Stimulated activated CD4-positive, alpha-beta T cell treated with anti-CD3 and anti-CD28 coated beads, Interleukin-2, amount 100 ng/mL, for 48 hours (primary cell): Measurements from ENCODE around the gene FIS1.
"Not testable (repeated sequence)": the region's sequence is repeated elsewhere in the genome, so short reads cannot be mapped to it uniquely, and the experiment has no call there.

Source experiments
- DNase-seq, 2 donors: peaks; one replicate each; pipeline ENCODE4 v3.0.0-alpha.2; 2020

Gene FIS1

GRCh38 chr7:101244375-101245146 lies at the start of gene FIS1:
Gene FIS1 (minus strand): TSS chr7:101245081. CDS start chr7:101245004, 77 bp downstream.
- DNase-seq: peak; percentile 86 to 91

- DNase-seq: no peak
Measured at GRCh38 chr7:101294039-101294831, 49.4 kb upstream of the FIS1 start.

- not testable (repeated sequence) for DNase-seq
Measured at GRCh38 chr7:101293069-101294021, 48.5 kb upstream of the FIS1 start.

- DNase-seq: not testable (repeated sequence)
Measured at GRCh38 chr7:101292566-101292965, 47.7 kb upstream of the FIS1 start.

- DNase-seq: peak; percentile 62 to 65
Measured at GRCh38 chr7:101290186-101291037, 45.5 kb upstream of the FIS1 start.

GRCh38 chr7:101289687-101290086 lies 44.8 kb upstream of the FIS1 start:
- not testable (repeated sequence) for DNase-seq

GRCh38 chr7:101288439-101288838 lies 43.6 kb upstream of the FIS1 start:
- no peak for DNase-seq

- no peak for DNase-seq
Measured at GRCh38 chr7:101287032-101287431, 42.2 kb upstream of the FIS1 start.

- not testable (repeated sequence) for DNase-seq
Measured at GRCh38 chr7:101285880-101286279, 41.0 kb upstream of the FIS1 start.

GRCh38 chr7:101285171-101285570 lies 40.3 kb upstream of the FIS1 start:
- no peak for DNase-seq

GRCh38 chr7:101280912-101281311 lies 36.0 kb upstream of the FIS1 start:
- DNase-seq: not testable (repeated sequence)

GRCh38 chr7:101278461-101279292 lies 33.8 kb upstream of the FIS1 start:
- DNase-seq: no peak

- DNase-seq: no peak
Measured at GRCh38 chr7:101277155-101277554, 32.3 kb upstream of the FIS1 start.

GRCh38 chr7:101273206-101273605 lies 28.3 kb upstream of the FIS1 start:
- no peak for DNase-seq

- no peak for DNase-seq
Measured at GRCh38 chr7:101271021-101271420, 26.1 kb upstream of the FIS1 start.

GRCh38 chr7:101269664-101270063 lies 24.8 kb upstream of the FIS1 start:
- DNase-seq: no peak

GRCh38 chr7:101265622-101266516 lies 21.0 kb upstream of the FIS1 start:
- no peak for DNase-seq

GRCh38 chr7:101264102-101264706 lies 19.3 kb upstream of the FIS1 start:
- not testable (repeated sequence) for DNase-seq

GRCh38 chr7:101258243-101258731 lies 13.4 kb upstream of the FIS1 start:
- DNase-seq: no peak
